ENCODE measurements around the gene LYPLA2.

DNA sequence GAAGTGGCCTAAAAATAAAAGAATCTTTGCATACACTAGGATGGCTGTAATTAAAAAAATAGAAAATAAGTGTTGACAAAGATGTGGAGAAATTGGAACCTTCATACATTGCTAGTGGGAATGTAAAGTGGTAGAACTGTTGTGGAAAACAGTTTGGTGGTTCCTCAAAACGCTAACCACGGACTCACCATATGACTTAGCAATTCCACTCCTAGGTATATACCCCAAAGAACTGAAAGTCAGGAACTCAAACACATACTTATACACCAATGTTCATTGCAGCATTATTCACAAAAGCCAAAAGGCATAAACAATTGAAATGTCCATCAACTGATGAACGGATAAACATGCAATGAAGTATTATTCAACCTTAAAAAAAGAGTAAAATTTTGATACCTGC lies 45.1 kb downstream of the LYPLA2 start:
- TF ChIP-seq, protein P1, sequence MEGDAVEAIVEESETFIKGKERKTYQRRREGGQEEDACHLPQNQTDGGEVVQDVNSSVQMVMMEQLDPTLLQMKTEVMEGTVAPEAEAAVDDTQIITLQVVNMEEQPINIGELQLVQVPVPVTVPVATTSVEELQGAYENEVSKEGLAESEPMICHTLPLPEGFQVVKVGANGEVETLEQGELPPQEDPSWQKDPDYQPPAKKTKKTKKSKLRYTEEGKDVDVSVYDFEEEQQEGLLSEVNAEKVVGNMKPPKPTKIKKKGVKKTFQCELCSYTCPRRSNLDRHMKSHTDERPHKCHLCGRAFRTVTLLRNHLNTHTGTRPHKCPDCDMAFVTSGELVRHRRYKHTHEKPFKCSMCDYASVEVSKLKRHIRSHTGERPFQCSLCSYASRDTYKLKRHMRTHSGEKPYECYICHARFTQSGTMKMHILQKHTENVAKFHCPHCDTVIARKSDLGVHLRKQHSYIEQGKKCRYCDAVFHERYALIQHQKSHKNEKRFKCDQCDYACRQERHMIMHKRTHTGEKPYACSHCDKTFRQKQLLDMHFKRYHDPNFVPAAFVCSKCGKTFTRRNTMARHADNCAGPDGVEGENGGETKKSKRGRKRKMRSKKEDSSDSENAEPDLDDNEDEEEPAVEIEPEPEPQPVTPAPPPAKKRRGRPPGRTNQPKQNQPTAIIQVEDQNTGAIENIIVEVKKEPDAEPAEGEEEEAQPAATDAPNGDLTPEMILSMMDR (IDR thresholded peaks at IDR 0.05) = no peak
- no peak for TF ChIP-seq POLR2A (IDR thresholded peaks at IDR 0.05)

Measured in tibial nerve (tissue), 3 donors.